ENCODE measurements around the gene RARG.

RARG gene

DNA sequence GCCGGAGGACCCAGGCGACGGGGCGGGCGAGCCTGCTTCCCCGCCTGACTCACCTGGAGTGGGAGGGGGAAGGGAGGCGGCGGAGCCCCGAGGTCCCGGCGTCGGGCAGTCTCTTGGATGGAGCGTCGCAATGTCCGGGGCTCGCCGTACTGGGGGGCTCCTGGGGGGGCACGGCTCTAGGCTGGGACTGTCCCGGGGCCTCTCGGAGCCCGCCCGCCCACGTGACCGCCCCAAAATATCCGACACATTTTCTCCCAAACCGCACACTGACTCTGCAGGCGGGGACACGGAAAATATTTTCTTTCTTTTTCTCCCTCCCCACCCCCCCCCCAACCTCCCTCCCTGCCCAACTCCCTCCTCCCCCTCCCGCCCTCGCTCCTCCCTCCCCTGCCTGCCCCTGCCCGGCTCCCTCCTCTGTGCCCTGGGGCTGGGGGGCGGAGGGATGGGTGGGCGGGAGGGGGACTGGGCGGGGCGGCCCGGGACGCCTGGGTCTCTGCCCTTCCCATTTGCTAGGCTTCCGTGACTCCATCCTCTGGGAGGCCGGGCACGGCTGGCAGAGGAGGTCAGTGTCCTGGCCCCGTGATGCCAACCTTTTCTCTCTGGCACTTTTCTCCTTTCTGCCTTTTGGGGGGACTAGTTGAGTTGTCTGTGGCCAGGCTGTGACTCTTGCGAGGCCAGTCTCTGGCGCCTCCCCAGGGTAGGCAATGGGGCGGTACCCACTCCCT, at the start of gene RARG:
RARG (minus strand) TSS at position 289 of the 725 bp plus-strand sequence. CDS start 4,664 bp downstream, outside the sequence.
- DNase-seq = no peak

GRCh38 chr12:53279888-53280498, 48.0 kb upstream of the RARG start:
- no peak for DNase-seq

GRCh38 chr12:53279283-53279869, 47.4 kb upstream of the RARG start:
- DNase-seq = no peak

GRCh38 chr12:53277981-53278380, 46.0 kb upstream of the RARG start:
- no peak for DNase-seq

GRCh38 chr12:53276511-53276910, 44.5 kb upstream of the RARG start:
- DNase-seq = no peak

- no peak for DNase-seq
Measured at GRCh38 chr12:53274445-53274844, 42.4 kb upstream of the RARG start.

DNA sequence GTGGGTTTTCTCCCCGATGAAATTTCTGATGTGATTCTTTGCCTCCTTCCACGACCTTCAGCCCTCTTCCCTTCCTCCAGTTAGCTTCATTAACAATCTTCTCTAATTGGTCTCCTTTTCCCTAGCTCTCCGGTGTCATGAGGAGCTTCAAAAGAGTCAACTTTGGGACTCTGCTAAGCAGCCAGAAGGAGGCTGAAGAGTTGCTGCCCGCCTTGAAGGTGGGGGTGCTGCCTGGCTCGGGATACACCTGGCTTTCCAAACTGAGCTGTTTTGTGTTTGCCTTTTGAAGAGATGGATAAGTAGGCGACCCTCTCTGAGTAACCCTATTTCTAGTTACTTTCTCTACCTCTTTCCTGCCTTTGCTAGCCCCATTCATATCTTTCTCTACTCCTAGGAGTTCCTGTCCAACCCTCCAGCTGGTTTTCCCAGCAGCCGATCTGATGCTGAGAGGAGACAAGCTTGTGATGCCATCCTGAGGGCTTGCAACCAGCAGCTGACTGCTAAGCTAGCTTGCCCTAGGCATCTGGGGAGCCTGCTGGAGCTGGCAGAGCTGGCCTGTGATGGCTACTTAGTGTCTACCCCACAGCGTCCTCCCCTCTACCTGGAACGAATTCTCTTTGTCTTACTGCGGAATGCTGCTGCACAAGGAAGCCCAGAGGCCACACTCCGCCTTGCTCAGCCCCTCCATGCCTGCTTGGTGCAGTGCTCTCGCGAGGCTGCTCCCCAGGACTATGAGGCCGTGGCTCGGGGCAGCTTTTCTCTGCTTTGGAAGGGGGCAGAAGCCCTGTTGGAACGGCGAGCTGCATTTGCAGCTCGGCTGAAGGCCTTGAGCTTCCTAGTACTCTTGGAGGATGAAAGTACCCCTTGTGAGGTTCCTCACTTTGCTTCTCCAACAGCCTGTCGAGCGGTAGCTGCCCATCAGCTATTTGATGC, 36.9 kb upstream of the RARG start:
- DNase-seq = no peak

- peak; percentile 33 to 60 for DNase-seq
Measured at GRCh38 chr12:53267999-53268629, 36.1 kb upstream of the RARG start, which contains the start of gene ESPL1. Gene ESPL1, plus strand, starts transcription at chr12:53268299. Its CDS starts 468 bp downstream, at chr12:53268767.

DNA sequence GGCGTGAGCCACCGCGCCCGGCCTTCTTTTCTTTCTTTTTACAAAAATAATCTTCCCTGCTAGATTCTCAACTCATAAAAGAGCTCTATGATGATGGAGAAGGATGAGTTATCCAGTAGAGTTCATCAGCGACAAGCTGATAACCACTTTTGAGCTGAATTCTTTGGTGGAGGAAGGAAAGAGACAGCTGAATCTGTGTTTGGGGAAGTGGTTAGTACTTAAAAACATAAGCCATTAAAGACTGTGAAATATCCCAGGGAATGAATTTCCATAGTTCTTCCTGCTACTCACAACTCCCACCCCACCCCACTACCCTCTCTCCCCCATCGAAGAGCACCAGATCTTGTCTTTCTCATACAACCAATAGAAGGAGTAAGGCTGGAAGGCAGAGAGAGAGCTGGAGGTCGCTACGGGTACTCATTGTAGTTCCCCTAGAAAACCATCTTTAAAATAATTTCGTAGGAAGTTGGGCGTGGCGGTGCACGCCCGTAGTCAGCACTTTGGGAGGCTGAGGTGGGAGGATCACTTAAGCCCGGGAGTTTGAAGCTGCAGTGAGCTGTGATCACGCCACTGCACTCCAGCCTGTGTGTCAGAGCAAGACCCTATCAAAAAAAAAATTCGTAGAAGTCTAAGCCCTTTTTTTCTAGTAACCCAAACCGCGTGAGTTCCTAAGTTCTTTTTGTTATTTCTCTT, 35.4 kb upstream of the RARG start:
- no peak for DNase-seq

- DNase-seq = no peak
Measured at GRCh38 chr12:53265783-53266182, 33.8 kb upstream of the RARG start.

GRCh38 chr12:53259891-53260290, 27.9 kb upstream of the RARG start:
- no peak for DNase-seq

DNA sequence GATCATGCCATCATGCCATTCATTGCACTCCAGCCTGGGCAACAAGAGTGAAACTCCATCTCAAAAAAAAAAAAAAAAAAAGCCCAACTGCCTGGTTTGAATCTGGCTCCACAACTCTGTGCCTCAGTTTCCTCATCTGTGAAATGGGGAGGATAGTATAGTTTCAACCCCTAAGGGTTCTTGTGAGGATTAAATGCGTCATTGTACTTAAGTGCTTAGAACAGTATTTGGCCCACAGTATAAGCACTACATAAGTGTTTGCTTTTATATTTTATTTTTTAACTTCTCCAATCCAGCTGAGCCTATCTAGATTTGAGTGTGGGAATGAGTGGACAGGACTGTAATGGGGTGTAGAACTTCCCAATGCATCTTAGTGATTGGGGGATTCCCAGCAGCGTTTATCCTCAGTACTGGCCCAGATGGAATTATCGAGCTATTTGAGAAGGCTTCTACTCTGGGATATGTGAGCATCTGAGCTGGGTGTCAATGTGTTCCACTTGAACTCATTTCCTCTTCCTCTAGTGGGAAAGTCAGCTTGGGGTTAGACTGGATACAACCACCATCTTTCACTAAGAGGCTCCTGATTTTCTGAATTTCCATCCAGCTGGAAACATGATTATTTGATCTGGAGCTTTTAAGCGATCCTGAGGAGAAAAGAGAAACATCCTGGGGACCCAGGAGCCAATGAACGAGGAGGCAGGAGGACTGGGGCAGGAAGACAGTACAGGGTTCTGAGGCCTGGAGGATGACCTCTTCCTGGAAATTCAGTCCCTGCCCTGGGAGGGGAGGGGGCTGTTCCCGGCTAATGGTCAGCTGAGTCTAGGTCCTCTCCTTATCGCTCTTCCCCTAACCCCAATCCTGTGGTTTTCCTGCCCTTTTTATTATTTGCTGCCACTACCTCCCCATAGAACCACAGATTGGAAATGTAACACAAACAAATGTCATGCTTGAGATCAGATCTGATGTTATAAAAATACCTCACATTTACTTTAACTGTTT, 26.8 kb upstream of the RARG start:
- no peak for DNase-seq

GRCh38 chr12:53255996-53256395, 24.0 kb upstream of the RARG start:
- no peak for DNase-seq

DNA sequence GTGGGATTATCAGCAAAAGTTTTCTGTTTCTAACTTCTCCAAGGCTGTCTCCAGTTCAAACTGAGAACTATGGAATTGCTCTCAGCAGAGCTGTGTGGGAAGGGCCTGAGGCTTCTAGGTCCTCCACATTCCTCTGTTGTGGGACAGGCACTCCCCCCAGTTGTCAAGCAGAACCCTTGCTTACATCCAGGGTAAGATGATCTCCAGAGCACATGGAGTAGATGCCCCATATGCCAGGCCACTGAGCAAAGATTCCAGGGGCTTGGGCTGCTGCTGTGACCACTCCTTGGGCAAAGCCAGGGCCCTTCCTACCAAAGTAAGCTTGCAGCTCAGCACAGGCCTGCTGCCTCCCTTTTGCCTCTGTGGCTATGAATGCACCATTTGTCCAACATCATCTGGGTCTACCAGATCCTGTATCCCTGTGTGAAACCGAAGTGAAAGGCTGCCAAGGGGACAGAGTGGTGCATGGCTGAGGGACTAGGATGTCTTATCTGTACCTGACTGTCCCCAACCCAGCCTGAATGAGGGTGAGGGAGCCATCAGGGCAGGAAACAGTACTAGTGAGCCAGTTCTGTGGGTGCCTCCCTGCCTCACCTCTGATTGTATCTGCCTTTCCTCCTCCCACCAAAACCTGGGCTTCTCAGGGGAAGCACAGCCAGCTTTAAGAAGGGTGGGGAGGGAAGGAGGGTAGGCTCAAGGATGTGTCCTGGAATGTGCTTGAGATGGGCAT, 23.0 kb upstream of the RARG start:
- no peak for DNase-seq

- DNase-seq = no peak
Measured at GRCh38 chr12:53253298-53253697, 21.3 kb upstream of the RARG start.

- DNase-seq = no peak
Measured at GRCh38 chr12:53252349-53252916, 20.4 kb upstream of the RARG start.

GRCh38 chr12:53251477-53252348, 19.7 kb upstream of the RARG start:
- DNase-seq = peak; percentile 66 to 81

DNA sequence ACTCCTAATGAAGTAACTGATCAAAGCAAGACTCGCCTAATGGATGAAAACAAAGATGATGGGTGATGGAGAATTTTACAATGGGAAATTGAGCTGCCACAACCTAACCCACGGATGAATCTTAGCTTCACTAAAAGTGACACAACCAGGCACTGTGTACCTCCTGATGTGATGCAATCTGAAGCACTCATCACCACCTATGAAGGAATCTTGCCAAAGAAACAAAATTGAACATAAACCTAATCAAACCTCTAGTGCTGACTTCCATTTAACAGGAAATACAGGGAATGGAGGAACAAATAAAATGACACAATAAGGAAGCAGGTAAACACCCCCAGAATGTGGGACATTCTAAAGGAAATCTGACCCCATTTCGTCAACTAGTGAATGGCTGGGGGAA, 13.3 kb upstream of the RARG start:
- DNase-seq = no peak

Data from NCI-H187 (cell line).